NB4 (cell line): ENCODE measurements around the gene HLA-DMA.

Source experiments
- DNase-seq: peaks from one replicate; pipeline ENCODE4 v3.0.0; 2010; ENCODE audit warnings: low read depth
- H3K4me3 ChIP-seq: one replicate; pipeline ENCODE4 v1.5.1; 2011; ENCODE audit warnings: mild to moderate bottlenecking, low read depth, low read length, moderate library complexity
- MYC ChIP-seq: IDR thresholded peaks from 2 replicates; pipeline ENCODE4 v1.6.1; 2011; ENCODE audit warnings: low read depth, low read length
- POLR2A ChIP-seq: IDR thresholded peaks from 2 replicates; pipeline ENCODE4 v1.6.1; 2011; ENCODE audit warnings: mild to moderate bottlenecking; ENCODE audit not compliant: insufficient read length; ENCODE audit errors: extremely low read depth
- TF ChIP-seq, protein P1 (sequence below): IDR thresholded peaks from one replicate; pipeline ENCODE4 v1.5.1; 2012; ENCODE audit warnings: low read depth, low read length
- TF ChIP-seq, protein P2 (sequence below): IDR thresholded peaks from 2 replicates; pipeline ENCODE4 v1.6.1; 2011; ENCODE audit warnings: low read depth, low read length

HLA-DMA gene

DNA sequence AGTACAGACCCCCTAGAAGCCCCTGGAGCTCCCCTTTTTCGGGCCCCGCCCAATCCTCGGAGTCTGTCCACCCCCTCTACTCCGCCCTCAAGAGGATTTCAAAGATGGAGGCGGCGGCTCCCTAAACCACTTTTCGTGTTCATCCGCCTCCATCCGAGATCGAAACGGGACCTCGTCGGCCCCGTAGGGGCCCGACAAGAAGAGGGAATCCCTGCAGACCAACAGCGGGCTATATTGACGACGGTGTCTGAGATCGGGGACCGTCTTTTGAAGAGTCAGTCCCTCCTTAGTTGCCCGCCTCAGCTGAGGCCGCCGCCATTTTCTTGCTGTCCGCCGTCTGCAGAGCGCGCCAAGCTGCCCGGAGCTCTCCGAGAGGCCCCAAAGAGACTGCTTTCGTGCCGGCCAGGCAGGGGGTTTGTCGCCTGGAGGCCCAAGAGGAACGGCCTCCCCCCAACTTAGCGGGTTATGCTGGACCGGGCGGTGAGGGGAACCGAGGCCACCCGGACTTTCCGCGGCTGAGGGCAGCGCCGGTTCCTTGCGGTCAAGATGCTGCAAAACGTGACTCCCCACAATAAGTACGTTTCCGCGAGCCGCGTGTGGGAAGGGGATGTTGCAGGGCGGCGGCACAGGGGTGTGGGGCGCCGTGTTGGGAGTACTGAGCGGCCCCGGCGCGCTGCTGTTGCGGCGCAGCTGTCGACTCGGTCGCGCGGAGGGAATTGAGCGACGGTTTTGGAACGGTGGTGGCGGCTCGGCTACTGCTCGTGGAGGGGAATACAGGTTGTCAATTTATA, 19.7 kb upstream of the HLA-DMA start:
- TF ChIP-seq, protein P1, sequence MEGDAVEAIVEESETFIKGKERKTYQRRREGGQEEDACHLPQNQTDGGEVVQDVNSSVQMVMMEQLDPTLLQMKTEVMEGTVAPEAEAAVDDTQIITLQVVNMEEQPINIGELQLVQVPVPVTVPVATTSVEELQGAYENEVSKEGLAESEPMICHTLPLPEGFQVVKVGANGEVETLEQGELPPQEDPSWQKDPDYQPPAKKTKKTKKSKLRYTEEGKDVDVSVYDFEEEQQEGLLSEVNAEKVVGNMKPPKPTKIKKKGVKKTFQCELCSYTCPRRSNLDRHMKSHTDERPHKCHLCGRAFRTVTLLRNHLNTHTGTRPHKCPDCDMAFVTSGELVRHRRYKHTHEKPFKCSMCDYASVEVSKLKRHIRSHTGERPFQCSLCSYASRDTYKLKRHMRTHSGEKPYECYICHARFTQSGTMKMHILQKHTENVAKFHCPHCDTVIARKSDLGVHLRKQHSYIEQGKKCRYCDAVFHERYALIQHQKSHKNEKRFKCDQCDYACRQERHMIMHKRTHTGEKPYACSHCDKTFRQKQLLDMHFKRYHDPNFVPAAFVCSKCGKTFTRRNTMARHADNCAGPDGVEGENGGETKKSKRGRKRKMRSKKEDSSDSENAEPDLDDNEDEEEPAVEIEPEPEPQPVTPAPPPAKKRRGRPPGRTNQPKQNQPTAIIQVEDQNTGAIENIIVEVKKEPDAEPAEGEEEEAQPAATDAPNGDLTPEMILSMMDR: no peak
- TF ChIP-seq POLR2A: no peak
- no peak for TF ChIP-seq MYC
- peak; percentile 70 for DNase-seq

DNA sequence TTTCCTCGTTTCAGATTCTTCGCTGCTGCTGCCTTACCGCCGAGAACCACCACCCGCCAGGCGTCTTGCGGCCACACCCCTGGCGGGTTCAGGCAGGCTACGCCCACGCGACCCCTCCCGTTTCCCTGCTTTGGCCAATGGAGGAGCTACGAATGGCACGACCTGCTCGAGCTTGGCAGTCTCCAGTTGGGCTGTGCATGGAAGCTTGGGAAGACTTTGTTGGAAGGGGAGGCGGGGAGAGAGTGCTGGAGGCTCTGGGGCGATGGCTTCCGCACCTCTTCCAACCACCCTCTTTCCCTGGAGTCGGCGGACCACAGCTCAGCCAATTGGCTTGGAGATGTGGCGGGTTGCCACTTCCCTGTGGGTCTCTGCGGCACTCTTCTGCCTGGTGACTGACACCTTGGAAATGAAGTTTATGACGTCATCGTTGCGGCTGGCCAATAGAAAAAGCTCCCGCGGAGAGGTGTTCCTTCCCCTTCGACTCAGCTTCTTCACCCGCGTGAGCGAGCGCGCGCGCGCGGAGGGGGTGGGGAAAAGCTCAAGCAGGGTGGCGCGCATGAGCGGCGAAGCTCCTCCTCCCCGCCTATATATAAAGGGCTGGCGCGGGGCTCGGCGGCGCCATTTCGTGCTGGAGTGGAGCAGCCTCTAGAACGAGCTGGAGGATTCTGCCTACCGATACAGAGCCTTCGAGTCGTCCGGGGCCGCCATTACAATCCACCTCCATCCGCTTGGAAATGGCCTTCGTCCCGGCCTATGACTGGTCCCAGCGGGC, 18.9 kb upstream of the HLA-DMA start:
- peak; percentile 100 for DNase-seq
- TF ChIP-seq MYC: peak; percentile 89
- TF ChIP-seq, protein P2, sequence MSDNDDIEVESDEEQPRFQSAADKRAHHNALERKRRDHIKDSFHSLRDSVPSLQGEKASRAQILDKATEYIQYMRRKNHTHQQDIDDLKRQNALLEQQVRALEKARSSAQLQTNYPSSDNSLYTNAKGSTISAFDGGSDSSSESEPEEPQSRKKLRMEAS: peak; percentile 63
- TF ChIP-seq POLR2A: peak; percentile 99
- TF ChIP-seq, protein P1: no peak
- peak overlapping the region; percentile 99 for H3K4me3 ChIP-seq

More for the DNA sequence above, 19.7 kb upstream of the HLA-DMA start:
- H3K4me3 ChIP-seq: peak overlapping the region; percentile 99

DNA sequence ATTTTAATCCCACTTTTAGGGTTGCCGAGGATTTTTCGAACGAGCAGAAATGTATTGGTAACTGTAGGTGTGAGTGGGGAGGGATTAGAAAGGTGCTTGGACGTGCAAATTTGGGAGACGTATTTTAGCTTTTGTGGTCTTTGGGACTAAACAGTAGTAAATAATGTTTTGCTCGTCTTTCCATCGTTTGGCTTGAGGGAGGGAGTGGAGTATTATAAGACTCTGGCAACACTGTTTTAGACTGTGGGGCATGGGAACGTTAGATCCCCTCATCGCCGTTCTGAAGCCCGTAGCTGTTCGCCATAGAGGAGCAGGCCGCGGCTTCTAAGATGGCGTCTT, 18.3 kb upstream of the HLA-DMA start:
- peak; percentile 57 for TF ChIP-seq POLR2A
- TF ChIP-seq, protein P1: no peak
- H3K4me3 ChIP-seq: peak overlapping the region; percentile 83
- no peak for DNase-seq

DNA sequence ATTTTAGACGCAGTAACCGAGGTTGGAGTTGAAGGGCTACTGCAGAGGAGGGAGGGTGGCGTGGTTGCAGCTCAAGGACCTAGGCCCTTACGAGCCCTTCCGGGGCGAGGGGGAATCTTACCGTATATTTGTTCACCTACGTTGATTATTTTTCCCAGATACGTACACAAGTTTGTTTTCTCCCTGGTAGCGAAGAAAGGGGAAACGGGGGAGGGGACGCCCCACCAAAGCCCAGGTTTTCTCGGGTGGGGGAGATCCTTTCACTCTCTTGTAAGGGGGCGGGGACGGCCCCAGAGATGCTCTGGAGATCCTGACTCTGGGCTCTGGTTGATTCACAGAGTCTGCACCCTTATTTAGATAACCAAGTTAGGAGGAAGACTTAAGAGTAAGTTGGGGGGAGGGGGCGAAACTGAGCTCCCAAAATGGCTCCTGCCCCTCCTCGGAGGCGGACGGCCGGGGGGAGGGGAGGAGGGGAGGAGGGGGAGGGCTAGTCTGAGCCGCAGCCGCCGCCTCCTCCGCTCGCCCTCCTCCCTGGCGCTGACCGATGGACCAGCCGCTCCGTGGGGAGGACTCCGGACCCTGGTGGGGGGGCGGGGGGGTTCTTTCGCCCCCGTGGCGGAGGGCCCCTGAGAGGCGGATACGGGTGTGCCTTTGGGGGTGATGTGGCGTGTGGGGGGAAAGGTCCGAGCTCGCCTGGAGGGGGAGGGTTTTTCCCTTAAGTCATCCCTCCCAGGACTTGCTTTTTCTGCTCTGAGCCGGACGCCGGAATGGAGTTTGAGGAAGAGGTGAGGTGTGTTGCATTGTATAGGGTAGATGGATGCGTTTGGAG, 17.7 kb upstream of the HLA-DMA start:
- TF ChIP-seq POLR2A: no peak
- TF ChIP-seq, protein P2: no peak
- peak; percentile 25 for TF ChIP-seq MYC
- TF ChIP-seq, protein P1: no peak
- peak; percentile 93 for DNase-seq
- peak overlapping the region; percentile 83 for H3K4me3 ChIP-seq

DNA sequence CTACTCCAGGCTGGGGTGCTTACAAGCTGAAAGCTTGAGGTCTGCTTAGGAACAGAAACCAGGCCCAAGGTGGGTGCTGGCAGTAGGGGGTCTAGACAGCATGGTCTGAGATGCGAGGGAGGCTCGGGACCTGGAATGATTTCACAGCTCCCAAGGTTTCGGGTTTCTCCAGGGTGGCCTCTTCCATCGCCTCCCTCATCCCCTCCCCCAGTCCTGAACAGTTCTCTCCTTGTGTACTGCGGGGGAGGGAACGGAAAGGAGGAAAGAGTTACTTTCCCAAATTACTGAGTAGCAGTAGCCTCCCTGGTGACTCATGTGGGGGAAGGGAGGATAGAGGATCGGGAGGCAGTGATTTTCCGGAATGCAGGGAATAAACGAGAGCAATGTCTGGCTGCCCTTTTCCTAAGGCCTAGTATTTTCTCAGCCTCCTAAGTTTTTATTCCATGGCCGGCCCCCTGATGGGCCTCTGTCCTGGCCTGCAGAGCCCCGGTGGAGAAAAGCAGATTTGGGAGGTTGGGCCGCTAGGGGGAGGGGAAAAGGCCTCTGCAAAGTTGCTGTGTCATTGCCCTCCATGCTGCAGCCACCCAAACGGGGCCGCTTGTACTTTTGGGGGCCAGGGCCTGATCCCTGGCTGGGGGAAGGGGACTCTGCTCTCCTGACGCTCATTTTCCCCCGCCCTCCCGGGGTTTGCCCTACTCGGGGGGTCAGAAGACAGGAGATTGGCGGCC, 17.0 kb upstream of the HLA-DMA start:
- H3K4me3 ChIP-seq: peak overlapping the region; percentile 83
- peak; percentile 50 for TF ChIP-seq MYC
- TF ChIP-seq, protein P2: peak; percentile 53; the same call in 1 of the 2 replicates
- TF ChIP-seq, protein P1: peak; percentile 37
- TF ChIP-seq POLR2A: no peak
- peak; percentile 94 for DNase-seq
